ENCODE measurements around the gene PCBP3.

DNA sequence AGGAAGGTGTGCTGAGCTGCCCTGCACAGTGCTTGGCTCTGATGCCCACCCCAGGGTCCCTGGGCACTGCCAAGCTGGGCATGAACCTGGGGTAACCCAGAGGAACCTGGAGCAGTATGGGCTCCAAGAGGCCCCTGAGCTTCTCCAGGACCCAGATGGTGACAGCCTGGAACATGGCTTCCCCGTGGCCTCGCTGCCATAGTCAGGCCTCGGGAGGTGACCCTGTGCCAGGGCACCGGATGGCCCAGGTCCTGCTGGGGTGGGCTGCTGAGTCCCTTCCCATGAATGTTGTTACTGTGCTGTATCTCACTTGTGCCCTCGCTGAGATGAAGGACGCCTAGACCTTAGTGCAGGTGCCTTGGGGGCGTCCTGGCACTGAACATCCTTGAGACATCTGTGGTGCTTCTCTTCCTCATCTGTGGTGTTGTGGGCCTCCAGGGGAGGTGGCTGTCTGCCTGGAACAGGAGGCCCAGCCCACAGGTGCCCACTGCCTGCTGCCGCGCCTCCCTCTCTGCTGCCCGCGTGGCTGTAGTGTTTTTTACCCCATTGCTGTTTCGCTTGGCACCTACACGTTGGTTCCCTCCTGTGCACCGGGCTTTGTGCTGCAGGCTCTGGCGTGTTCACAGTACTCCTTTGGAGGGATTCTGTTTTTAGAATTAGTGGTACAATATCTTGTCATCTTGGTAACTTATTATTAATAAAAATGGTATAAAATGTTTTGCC, 160.3 kb downstream of the PCBP3 start:
- TF ChIP-seq HDAC2 (IDR thresholded peaks at IDR 0.05; ENCODE audit: borderline replicate concordance in 1 of 2, low read depth in 2 of 2, low read length in 2 of 2): no peak
- TF ChIP-seq, protein P1, sequence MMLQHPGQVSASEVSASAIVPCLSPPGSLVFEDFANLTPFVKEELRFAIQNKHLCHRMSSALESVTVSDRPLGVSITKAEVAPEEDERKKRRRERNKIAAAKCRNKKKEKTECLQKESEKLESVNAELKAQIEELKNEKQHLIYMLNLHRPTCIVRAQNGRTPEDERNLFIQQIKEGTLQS (IDR thresholded peaks at IDR 0.05; ENCODE audit: insufficient read depth, low read depth, low read length): no peak
- no peak for TF ChIP-seq EZH2 (IDR thresholded peaks at IDR 0.05; ENCODE audit: low read depth, low read length, severe bottlenecking)
- no peak for TF ChIP-seq POLR2A (IDR thresholded peaks at IDR 0.05; ENCODE audit: control extremely low read depth in 1 of 2, low read depth in 2 of 2, low read length in 2 of 2)
